Uterus (tissue), 4 donors: ENCODE results near the gene RPS6KL1. TPM values are rescaled to one million over a fixed set of nuclear protein-coding genes. Genes with fewer than 3 reads are reported as not detected.

Experiments
- DNase-seq, 2 donors: peaks; one replicate each; pipeline ENCODE4 v3.0.0-alpha.2; 2019 to 2020
- H3K27ac ChIP-seq, 2 donors: fragments of 200-600 bp; sonication (generic); 1 replicate in 1 of 2; 2 replicates in 1 of 2; pipeline ENCODE4 v1.5.1; 2016 to 2018
- H3K27me3 ChIP-seq, 2 donors: fragments of 200-600 bp; sonication (generic); one replicate each; pipeline ENCODE4 v1.5.1; 2018 to 2019; ENCODE audit warnings: control low read depth in 1 of 2
- H3K36me3 ChIP-seq, 2 donors: fragments of 200-600 bp; sonication (generic); one replicate each; pipeline ENCODE4 v1.5.1; 2019; ENCODE audit warnings: control low read depth in 1 of 2
- H3K4me1 ChIP-seq, 2 donors: fragments of 200-600 bp; sonication (generic); one replicate each; pipeline ENCODE4 v1.5.1; 2018 to 2019; ENCODE audit warnings: control low read depth in 1 of 2
- H3K4me3 ChIP-seq, 2 donors: fragments of 200-600 bp; sonication (generic); 1 replicate in 1 of 2; 2 replicates in 1 of 2; pipeline ENCODE4 v1.5.1; 2018 to 2019; ENCODE audit warnings: mild to moderate bottlenecking in 1 of 2
- H3K9me3 ChIP-seq, 2 donors: fragments of 200-600 bp; sonication (generic); one replicate each; pipeline ENCODE4 v1.5.1; 2019; ENCODE audit warnings: control low read depth in 1 of 2
- CTCF ChIP-seq, 4 experiments: fragments of 200-600 bp in 2 of 4; fragments of 450-650 bp in 2 of 4; sonication (generic) in 2 of 4; IDR thresholded peaks; one replicate each; pipeline ENCODE4 v1.5.1; 2016 to 2019; ENCODE audit warnings: antibody characterized with exemption in 4 of 4, mild to moderate bottlenecking in 2 of 4, moderate library complexity in 1 of 4
- POLR2A ChIP-seq, 2 donors: fragments of 450-650 bp; IDR thresholded peaks; one replicate each; pipeline ENCODE4 v1.6.1; 2016; ENCODE audit warnings: antibody characterized with exemption in 2 of 2, mild to moderate bottlenecking in 1 of 2, moderate library complexity in 1 of 2
- intact Hi-C: fragments of 100-400 bp; cut with DNase I; formaldehyde crosslinking; loops from one replicate; pipeline ENCODE4 v1.15.1; 2023; ENCODE audit warnings: low total_unique reads
- total RNA-seq, 4 donors: library from RNA; depleted of rRNA in 3 of 4; stranded (reverse); fragments of >200 nt in 3 of 4; gene quantifications; one replicate each; pipeline versions ENCODE4 v1.1.0 to v1.2.4, GENCODE V29; 2014 to 2023
- donor health status: DM: yes; HTN: yes; CAD: no.

The RPS6KL1 gene
- total RNA-seq, 4 donors from 2014 or later: 0.26 to 11.1 (median 3.0) TPM; not detected in 1

GRCh38 chr14:74929242-74929641 is 6.2 kb upstream of the RPS6KL1 start:
- TF ChIP-seq POLR2A (IDR thresholded peaks at IDR 0.05): no peak
- TF ChIP-seq CTCF (IDR thresholded peaks at IDR 0.05): no peak
- H3K9me3 ChIP-seq: no peaks in the 10 kb centered on the region
- no peaks in the 10 kb centered on the region for H3K27me3 ChIP-seq
- DNase-seq: no peak
- intact Hi-C loops: no loop called here
- H3K4me1 ChIP-seq: no peaks in the 10 kb centered on the region
- no peaks in the 10 kb centered on the region for H3K36me3 ChIP-seq
- H3K4me3 ChIP-seq: no peak overlapping the region
- no peak overlapping the region for H3K27ac ChIP-seq

- Histone ChIP-seq H3K27ac (no peak overlapping the region), H3K9me3 (no peaks in the 10 kb centered on the region), H3K36me3 (no peaks in the 10 kb centered on the region), H3K4me3 (no peak overlapping the region), H3K27me3 (no peaks in the 10 kb centered on the region), H3K4me1 (no peaks in the 10 kb centered on the region)
- intact Hi-C loops: no loop called here
- TF ChIP-seq POLR2A (IDR thresholded peaks at IDR 0.05) (no peak), CTCF (IDR thresholded peaks at IDR 0.05) (no peak)
- DNase-seq: no peak
Observed at GRCh38 chr14:74927225-74927624, 4.2 kb upstream of the RPS6KL1 start.

- no peak overlapping the region for H3K4me3 ChIP-seq
- no peaks in the 10 kb centered on the region for H3K36me3 ChIP-seq
- no peak overlapping the region for H3K27ac ChIP-seq
- DNase-seq: no peak
- H3K27me3 ChIP-seq: no peaks in the 10 kb centered on the region
- intact Hi-C loops: no loop called here
- no peaks in the 10 kb centered on the region for H3K4me1 ChIP-seq
- TF ChIP-seq POLR2A (IDR thresholded peaks at IDR 0.05): no peak
- TF ChIP-seq CTCF (IDR thresholded peaks at IDR 0.05): no peak
- no peaks in the 10 kb centered on the region for H3K9me3 ChIP-seq
Observed at GRCh38 chr14:74924061-74924460, 1.0 kb upstream of the RPS6KL1 start.

GRCh38 chr14:74921987-74922751 is 891 bp downstream of the RPS6KL1 start:
- Histone ChIP-seq H3K9me3 (no peaks in the 10 kb centered on the region), H3K36me3 (no peaks in the 10 kb centered on the region), H3K4me3 (peak overlapping the region; percentile 45 to 55), H3K4me1 (peaks cover 0 to 6% of the 10 kb centered on the region in 2 donors), H3K27ac (peak overlapping the region in 1 of 2 donors; percentile 70), H3K27me3 (no peaks in the 10 kb centered on the region)
- DNase-seq: no peak
- TF ChIP-seq CTCF (IDR thresholded peaks at IDR 0.05) (no peak), POLR2A (IDR thresholded peaks at IDR 0.05) (no peak)
- intact Hi-C loops: no loop called here

GRCh38 chr14:74921053-74921620 is 1.9 kb downstream of the RPS6KL1 start:
- Histone ChIP-seq H3K9me3 (no peaks in the 10 kb centered on the region), H3K36me3 (no peaks in the 10 kb centered on the region), H3K4me1 (peaks cover 0 to 6% of the 10 kb centered on the region in 2 donors), H3K27ac (no peak overlapping the region), H3K4me3 (no peak overlapping the region), H3K27me3 (no peaks in the 10 kb centered on the region)
- no peak for TF ChIP-seq CTCF (IDR thresholded peaks at IDR 0.05)
- no peak for TF ChIP-seq POLR2A (IDR thresholded peaks at IDR 0.05)
- DNase-seq: no peak
- intact Hi-C loops: no loop called here
